ENCODE data around the gene NPAS3. TPM values are rescaled to one million over a fixed set of nuclear protein-coding genes. Genes with fewer than 3 reads are reported as not detected.

The NPAS3 gene
- total and polyA plus RNA-seq, 2 of the 13 experiments (the other 11 are each of a cell fraction or from before 2014, with no cell fraction given): not detected

DNA sequence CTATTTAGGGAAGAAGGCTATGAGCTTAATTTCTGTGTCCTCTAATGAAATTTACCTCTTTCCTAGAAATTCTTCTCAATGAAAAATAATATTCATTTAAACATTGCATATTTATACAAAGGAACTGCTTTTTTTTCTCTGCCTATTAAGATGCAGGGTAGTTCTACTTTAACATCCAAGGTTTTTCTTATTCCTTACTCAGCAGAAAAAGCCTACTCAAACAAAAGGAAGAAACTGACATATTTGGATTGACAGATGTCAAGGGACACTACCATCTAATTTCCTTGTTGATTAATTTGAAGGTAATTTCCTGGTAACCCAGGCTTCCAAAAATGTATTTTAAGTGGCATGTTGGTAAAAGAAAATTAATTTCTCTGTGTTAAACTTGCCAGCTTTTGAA lies 819.9 kb downstream of the NPAS3 start:
- CTCF ChIA-PET (ENCODE audit: low intra/inter-chr PET ratio, low total read pairs): no interaction called here

DNA sequence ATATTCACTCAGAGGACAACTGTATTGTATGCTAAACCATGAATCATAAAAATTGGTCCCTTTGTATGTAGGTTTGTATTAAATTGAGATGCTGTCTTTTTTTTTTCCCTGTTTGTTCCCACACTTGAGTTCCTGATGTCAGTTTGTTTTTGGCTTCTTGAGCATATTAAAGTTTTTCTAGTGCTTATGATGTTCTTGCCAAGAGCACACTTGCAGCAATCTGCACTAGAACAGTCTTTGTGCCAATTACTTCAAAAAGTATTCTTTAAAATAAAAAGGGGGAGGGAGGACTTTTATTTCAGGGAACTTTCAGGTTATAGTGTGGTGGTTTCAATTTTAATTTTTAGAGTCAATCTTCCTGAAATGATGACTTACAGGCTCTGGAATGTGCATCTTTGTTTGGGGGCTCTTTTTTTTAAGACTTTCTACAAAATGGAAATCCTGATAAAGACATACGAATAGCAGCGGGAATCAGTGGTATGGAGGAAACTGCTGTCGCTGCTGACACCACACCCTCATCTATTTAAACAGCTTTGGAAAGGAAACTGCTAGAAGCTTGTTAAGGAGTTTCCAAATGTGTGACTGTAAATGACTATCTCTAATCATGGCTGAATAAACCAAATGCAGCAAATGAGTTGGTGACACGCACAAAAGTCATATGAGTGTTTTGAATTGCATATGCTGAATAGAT lies 823.6 kb downstream of the NPAS3 start:
- H3K27me3 ChIP-seq (ENCODE audit: control insufficient read depth in 1 of 2, insufficient read depth in 2 of 2, low read length in 2 of 2): no peaks in the 10 kb centered on the region; a peak in 1 of 5 replicates
- intact Hi-C loops (cut with micrococcal nuclease; ENCODE audit: unreplicated experiment) (no loop called here), in situ Hi-C loops (cut with HindIII; ENCODE audit: extremely low pct_ligation_motif_present, low pct_unique_long_range_greater_than_20kb) (no loop called here)
- H4K20me1 ChIP-seq (ENCODE audit: insufficient read depth, low read length): no peaks in the 10 kb centered on the region
- CTCF ChIA-PET (ENCODE audit: low intra/inter-chr PET ratio, low total read pairs): no interaction called here
- no TSS peak for BruUV-seq (replicated peaks)
- no peak overlapping the region for H3K4me3 ChIP-seq (replicated peaks in 1 of 3; ENCODE audit: insufficient read depth in 1 of 3, low read depth in 2 of 3, low read length in 3 of 3)
- DNase-seq (ENCODE audit: low spot score) (no peak), ATAC-seq (no peak), FAIRE-seq (no peak)
- no peak overlapping the region for H3K9ac ChIP-seq (ENCODE audit: insufficient read depth, low read depth, low read length)
- H3K79me2 ChIP-seq (ENCODE audit: insufficient read depth, low read length): no peaks in the 10 kb centered on the region
- H3K9me3 ChIP-seq (ENCODE audit: low read length): no peaks in the 10 kb centered on the region
- no peaks in the 10 kb centered on the region for H3K4me1 ChIP-seq (ENCODE audit: insufficient read depth, low read length)
- no peak overlapping the region for H3K4me2 ChIP-seq (ENCODE audit: low read depth, low read length)
- WGBS (ENCODE audit: low lambda C conversion rate): 7% methylated on average over 4 of the region's 4 CpGs
- H2AFZ ChIP-seq (ENCODE audit: low read length): no peak overlapping the region
- no peak overlapping the region for H3K27ac ChIP-seq (ENCODE audit: extremely low read length, insufficient read depth, low read length)
- no peaks in the 10 kb centered on the region for H3K36me3 ChIP-seq (replicated peaks in 1 of 2; ENCODE audit: control insufficient read depth in 1 of 2, insufficient read depth in 2 of 2, low read length in 2 of 2)
- POLR2A ChIA-PET: no interaction called here
- TF ChIP-seq MTF1 (CRISPR knock-in tag; IDR thresholded peaks at IDR 0.05): no peak
- TF ChIP-seq, protein P1, sequence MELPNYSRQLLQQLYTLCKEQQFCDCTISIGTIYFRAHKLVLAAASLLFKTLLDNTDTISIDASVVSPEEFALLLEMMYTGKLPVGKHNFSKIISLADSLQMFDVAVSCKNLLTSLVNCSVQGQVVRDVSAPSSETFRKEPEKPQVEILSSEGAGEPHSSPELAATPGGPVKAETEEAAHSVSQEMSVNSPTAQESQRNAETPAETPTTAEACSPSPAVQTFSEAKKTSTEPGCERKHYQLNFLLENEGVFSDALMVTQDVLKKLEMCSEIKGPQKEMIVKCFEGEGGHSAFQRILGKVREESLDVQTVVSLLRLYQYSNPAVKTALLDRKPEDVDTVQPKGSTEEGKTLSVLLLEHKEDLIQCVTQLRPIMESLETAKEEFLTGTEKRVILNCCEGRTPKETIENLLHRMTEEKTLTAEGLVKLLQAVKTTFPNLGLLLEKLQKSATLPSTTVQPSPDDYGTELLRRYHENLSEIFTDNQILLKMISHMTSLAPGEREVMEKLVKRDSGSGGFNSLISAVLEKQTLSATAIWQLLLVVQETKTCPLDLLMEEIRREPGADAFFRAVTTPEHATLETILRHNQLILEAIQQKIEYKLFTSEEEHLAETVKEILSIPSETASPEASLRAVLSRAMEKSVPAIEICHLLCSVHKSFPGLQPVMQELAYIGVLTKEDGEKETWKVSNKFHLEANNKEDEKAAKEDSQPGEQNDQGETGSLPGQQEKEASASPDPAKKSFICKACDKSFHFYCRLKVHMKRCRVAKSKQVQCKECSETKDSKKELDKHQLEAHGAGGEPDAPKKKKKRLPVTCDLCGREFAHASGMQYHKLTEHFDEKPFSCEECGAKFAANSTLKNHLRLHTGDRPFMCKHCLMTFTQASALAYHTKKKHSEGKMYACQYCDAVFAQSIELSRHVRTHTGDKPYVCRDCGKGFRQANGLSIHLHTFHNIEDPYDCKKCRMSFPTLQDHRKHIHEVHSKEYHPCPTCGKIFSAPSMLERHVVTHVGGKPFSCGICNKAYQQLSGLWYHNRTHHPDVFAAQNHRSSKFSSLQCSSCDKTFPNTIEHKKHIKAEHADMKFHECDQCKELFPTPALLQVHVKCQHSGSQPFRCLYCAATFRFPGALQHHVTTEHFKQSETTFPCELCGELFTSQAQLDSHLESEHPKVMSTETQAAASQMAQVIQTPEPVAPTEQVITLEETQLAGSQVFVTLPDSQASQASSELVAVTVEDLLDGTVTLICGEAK (IDR thresholded peaks at IDR 0.05): no peak
- TF ChIP-seq, protein P1 (CRISPR knock-in tag; IDR thresholded peaks at IDR 0.05): no peak
- TF ChIP-seq ZNF343 (CRISPR knock-in tag; IDR thresholded peaks at IDR 0.05): no peak
- no peak for TF ChIP-seq ZFP90 (CRISPR knock-in tag; IDR thresholded peaks at IDR 0.05; ENCODE audit: borderline replicate concordance)
- no peak for TF ChIP-seq ZNF136 (CRISPR knock-in tag; IDR thresholded peaks at IDR 0.05; ENCODE audit: low read depth)
- no peak for TF ChIP-seq MEF2D (CRISPR knock-in tag; IDR thresholded peaks at IDR 0.05)
- TF ChIP-seq, protein P2, sequence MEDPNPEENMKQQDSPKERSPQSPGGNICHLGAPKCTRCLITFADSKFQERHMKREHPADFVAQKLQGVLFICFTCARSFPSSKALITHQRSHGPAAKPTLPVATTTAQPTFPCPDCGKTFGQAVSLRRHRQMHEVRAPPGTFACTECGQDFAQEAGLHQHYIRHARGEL (CRISPR knock-in tag; IDR thresholded peaks at IDR 0.05): no peak

More for the DNA sequence above, 819.9 kb downstream of the NPAS3 start:
- Histone ChIP-seq H3K4me2 (ENCODE audit: low read depth, low read length) (no peak overlapping the region), H3K4me1 (ENCODE audit: insufficient read depth, low read length) (no peaks in the 10 kb centered on the region), H4K20me1 (ENCODE audit: insufficient read depth, low read length) (no peaks in the 10 kb centered on the region), H3K36me3 (replicated peaks in 1 of 2; ENCODE audit: control insufficient read depth in 1 of 2, insufficient read depth in 2 of 2, low read length in 2 of 2) (no peaks in the 10 kb centered on the region), H3K4me3 (replicated peaks in 1 of 3; ENCODE audit: insufficient read depth in 1 of 3, low read depth in 2 of 3, low read length in 3 of 3) (no peak overlapping the region), H3K9me3 (ENCODE audit: low read length) (no peaks in the 10 kb centered on the region), H3K27ac (ENCODE audit: extremely low read length, insufficient read depth, low read length) (no peak overlapping the region), H3K9ac (ENCODE audit: insufficient read depth, low read depth, low read length) (no peak overlapping the region), H3K27me3 (ENCODE audit: control insufficient read depth in 1 of 2, insufficient read depth in 2 of 2, low read length in 2 of 2) (no peaks in the 10 kb centered on the region), H2AFZ (ENCODE audit: low read length) (no peak overlapping the region), H3K79me2 (ENCODE audit: insufficient read depth, low read length) (no peaks in the 10 kb centered on the region)
- in situ Hi-C loops (cut with HindIII; ENCODE audit: extremely low pct_ligation_motif_present, low pct_unique_long_range_greater_than_20kb): no loop called here
- peak; percentile 91 to 96 for TF ChIP-seq MAFK (conservative IDR thresholded peaks at IDR 0.05 in 1 of 2, IDR thresholded peaks at IDR 0.05 in 1 of 2; ENCODE audit: low read length in 2 of 2)
- no peak for TF ChIP-seq BHLHE40 (IDR thresholded peaks at IDR 0.05; ENCODE audit: low read length)
- TF ChIP-seq MAFF (IDR thresholded peaks at IDR 0.05; ENCODE audit: low read depth, low read length): peak; percentile 94
- TF ChIP-seq ATF7-NPFF (CRISPR knock-in tag; IDR thresholded peaks at IDR 0.05; ENCODE audit: low read depth): no peak
- no peak for TF ChIP-seq CENPT (CRISPR knock-in tag; IDR thresholded peaks at IDR 0.05; ENCODE audit: low read depth)
- BruUV-seq (replicated peaks): no TSS peak
- no peak for ATAC-seq
- intact Hi-C loops (cut with micrococcal nuclease; ENCODE audit: unreplicated experiment): no loop called here
- POLR2A ChIA-PET: no interaction called here
- DNase-seq (ENCODE audit: low spot score): no peak
- no peak for FAIRE-seq

All from HepG2 (cell line).